Measurements from ENCODE around the gene CCDC12.

Gene CCDC12

GRCh38 chr3:47003461-47004368, 27.2 kb upstream of the CCDC12 start:
- no peak for DNase-seq (ENCODE audit: extremely low read depth, low read depth)
- no peak overlapping the region for H3K4me3 ChIP-seq (replicated peaks; ENCODE audit: low read depth, low read length)
- no peak for TF ChIP-seq CTCF (IDR thresholded peaks at IDR 0.05; ENCODE audit: low read depth, low read length, missing control alignments)

- no peak for TF ChIP-seq CTCF (IDR thresholded peaks at IDR 0.05; ENCODE audit: low read depth, low read length, missing control alignments)
- no peak overlapping the region for H3K4me3 ChIP-seq (replicated peaks; ENCODE audit: low read depth, low read length)
- no peak for DNase-seq (ENCODE audit: extremely low read depth, low read depth)
Measured at GRCh38 chr3:47003056-47003410, 26.5 kb upstream of the CCDC12 start.

- H3K4me3 ChIP-seq (replicated peaks; ENCODE audit: low read depth, low read length) = no peak overlapping the region
- DNase-seq (ENCODE audit: extremely low read depth, low read depth) = no peak
- no peak for TF ChIP-seq CTCF (IDR thresholded peaks at IDR 0.05; ENCODE audit: low read depth, low read length, missing control alignments)
Measured at GRCh38 chr3:47002171-47003055, 25.9 kb upstream of the CCDC12 start.

GRCh38 chr3:47001731-47002170, 25.2 kb upstream of the CCDC12 start:
- TF ChIP-seq CTCF (IDR thresholded peaks at IDR 0.05; ENCODE audit: low read depth, low read length, missing control alignments) = no peak
- DNase-seq (ENCODE audit: extremely low read depth, low read depth) = no peak
- no peak overlapping the region for H3K4me3 ChIP-seq (replicated peaks; ENCODE audit: low read depth, low read length)

- no peak overlapping the region for H3K4me3 ChIP-seq (replicated peaks; ENCODE audit: low read depth, low read length)
- no peak for TF ChIP-seq CTCF (IDR thresholded peaks at IDR 0.05; ENCODE audit: low read depth, low read length, missing control alignments)
- DNase-seq (ENCODE audit: extremely low read depth, low read depth) = no peak
Measured at GRCh38 chr3:47000922-47001730, 24.6 kb upstream of the CCDC12 start.

- TF ChIP-seq CTCF (IDR thresholded peaks at IDR 0.05; ENCODE audit: low read depth, low read length, missing control alignments) = no peak
- no peak overlapping the region for H3K4me3 ChIP-seq (replicated peaks; ENCODE audit: low read depth, low read length)
- DNase-seq (ENCODE audit: extremely low read depth, low read depth) = no peak
Measured at GRCh38 chr3:47000198-47000815, 23.8 kb upstream of the CCDC12 start.
